Measurements from ENCODE around the gene PLAGL1.

Gene PLAGL1

GRCh38 chr6:144033816-144034735 is 26.0 kb upstream of the PLAGL1 start:
- DNase-seq (ENCODE audit: extremely low read depth, insufficient read length): no peak
- no peak for TF ChIP-seq CTCF (IDR thresholded peaks at IDR 0.05; ENCODE audit: insufficient read depth, low read length, poor library complexity, severe bottlenecking)

DNA sequence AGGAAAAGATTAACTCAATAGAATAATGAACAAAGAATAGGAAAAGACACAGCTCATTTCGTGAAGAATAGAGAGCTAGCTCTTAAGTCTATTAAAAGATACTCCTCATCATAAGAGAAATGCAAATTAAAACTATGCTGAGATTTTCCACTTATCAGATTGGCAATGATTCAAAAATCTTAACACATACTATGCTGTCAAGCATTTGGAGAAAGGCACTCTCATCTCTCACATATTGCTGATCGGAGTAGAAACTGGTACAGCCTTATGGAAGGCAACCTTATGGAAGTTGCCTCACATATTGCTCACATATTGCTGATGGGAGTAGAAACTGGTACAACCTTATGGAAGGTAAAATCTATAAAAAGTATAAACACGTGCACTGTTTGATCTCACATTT is 21.4 kb upstream of the PLAGL1 start:
- no peak for TF ChIP-seq CTCF (IDR thresholded peaks at IDR 0.05; ENCODE audit: insufficient read depth, low read length, poor library complexity, severe bottlenecking)

More at GRCh38 chr6:144033816-144034735, 26.0 kb upstream of the PLAGL1 start:
- Histone ChIP-seq H3K27me3 (replicated peaks; ENCODE audit: control insufficient read depth, insufficient read depth, low read length) (no peaks in the 10 kb centered on the region), H3K36me3 (ENCODE audit: control insufficient read depth, insufficient read depth, low read length) (no peaks in the 10 kb centered on the region), H3K4me3 (replicated peaks; ENCODE audit: low read depth, low read length) (no peak overlapping the region)

DNA sequence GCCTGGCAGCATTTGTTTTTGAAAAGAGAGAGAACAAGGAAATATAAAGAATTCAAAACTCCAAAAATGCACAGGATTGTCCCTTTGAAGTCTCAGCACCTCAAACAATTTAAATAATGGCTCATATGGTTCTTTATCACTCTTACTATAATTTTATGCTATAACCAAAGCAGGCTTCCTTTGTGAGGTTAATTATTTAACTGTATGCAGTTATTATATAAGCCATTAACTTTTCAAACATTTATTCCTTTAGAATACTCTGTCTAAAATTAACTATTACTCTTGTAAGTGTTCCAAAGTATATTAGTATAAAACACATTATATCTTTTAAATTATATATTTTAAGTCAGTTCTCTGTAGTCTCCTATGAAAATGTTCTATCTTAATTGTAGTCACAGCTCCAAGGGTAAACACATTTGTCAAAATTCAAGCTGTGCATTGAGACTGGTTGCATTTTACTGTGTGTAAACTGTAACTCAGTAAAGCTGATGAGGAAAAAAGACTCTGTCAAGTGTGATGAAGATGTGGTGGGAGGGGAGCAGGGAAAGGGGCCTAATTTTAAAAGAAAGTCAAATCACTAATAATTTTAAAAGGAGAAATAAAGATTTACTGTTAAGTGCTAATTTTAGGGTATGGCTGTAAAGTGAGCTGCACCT is 20.0 kb upstream of the PLAGL1 start:
- DNase-seq (ENCODE audit: extremely low read depth, insufficient read length): no peak
- H3K27me3 ChIP-seq (replicated peaks; ENCODE audit: control insufficient read depth, insufficient read depth, low read length): no peaks in the 10 kb centered on the region
- no peaks in the 10 kb centered on the region for H3K36me3 ChIP-seq (ENCODE audit: control insufficient read depth, insufficient read depth, low read length)
- H3K4me3 ChIP-seq (replicated peaks; ENCODE audit: low read depth, low read length): no peak overlapping the region
- no peak for TF ChIP-seq CTCF (IDR thresholded peaks at IDR 0.05; ENCODE audit: insufficient read depth, low read length, poor library complexity, severe bottlenecking)

More for the DNA sequence above, 21.4 kb upstream of the PLAGL1 start:
- DNase-seq (ENCODE audit: extremely low read depth, insufficient read length): no peak
- H3K27me3 ChIP-seq (replicated peaks; ENCODE audit: control insufficient read depth, insufficient read depth, low read length): no peaks in the 10 kb centered on the region
- H3K4me3 ChIP-seq (replicated peaks; ENCODE audit: low read depth, low read length): no peak overlapping the region
- H3K36me3 ChIP-seq (ENCODE audit: control insufficient read depth, insufficient read depth, low read length): no peaks in the 10 kb centered on the region

- DNase-seq (ENCODE audit: extremely low read depth, insufficient read length): no peak
- Histone ChIP-seq H3K4me3 (replicated peaks; ENCODE audit: low read depth, low read length) (no peak overlapping the region), H3K36me3 (ENCODE audit: control insufficient read depth, insufficient read depth, low read length) (no peaks in the 10 kb centered on the region), H3K27me3 (replicated peaks; ENCODE audit: control insufficient read depth, insufficient read depth, low read length) (no peaks in the 10 kb centered on the region)
- no peak for TF ChIP-seq CTCF (IDR thresholded peaks at IDR 0.05; ENCODE audit: insufficient read depth, low read length, poor library complexity, severe bottlenecking)
Observed at GRCh38 chr6:144023216-144023615, 15.2 kb upstream of the PLAGL1 start.

- H3K36me3 ChIP-seq (ENCODE audit: control insufficient read depth, insufficient read depth, low read length): no peaks in the 10 kb centered on the region
Observed at GRCh38 chr6:144019929-144020328, 11.9 kb upstream of the PLAGL1 start.

More at GRCh38 chr6:144019929-144020328, 11.9 kb upstream of the PLAGL1 start:
- no peak for DNase-seq (ENCODE audit: extremely low read depth, insufficient read length)
- H3K27me3 ChIP-seq (replicated peaks; ENCODE audit: control insufficient read depth, insufficient read depth, low read length): no peaks in the 10 kb centered on the region
- no peak for TF ChIP-seq CTCF (IDR thresholded peaks at IDR 0.05; ENCODE audit: insufficient read depth, low read length, poor library complexity, severe bottlenecking)
- no peak overlapping the region for H3K4me3 ChIP-seq (replicated peaks; ENCODE audit: low read depth, low read length)
